Measurements from ENCODE around the gene NHLH1.

DNA sequence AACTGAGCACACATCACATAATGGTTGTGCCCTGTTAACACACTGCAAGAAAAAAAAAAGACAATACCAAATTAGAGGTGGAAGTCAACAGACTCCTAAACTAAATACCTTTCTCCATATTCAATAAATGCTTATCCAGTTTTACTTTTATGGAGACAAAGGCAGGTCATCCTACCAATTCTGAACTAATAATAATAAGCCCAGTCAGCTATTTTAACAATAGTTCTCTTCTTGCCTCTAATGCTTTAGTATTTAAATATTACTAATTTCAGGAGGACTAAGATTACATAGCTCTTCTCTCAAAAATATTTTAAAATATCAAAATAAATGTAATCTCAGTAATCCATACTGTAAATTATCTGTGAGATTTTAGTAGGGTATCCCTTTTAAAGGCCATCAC is 34.4 kb upstream of the NHLH1 start:
- TF ChIP-seq, protein P1, sequence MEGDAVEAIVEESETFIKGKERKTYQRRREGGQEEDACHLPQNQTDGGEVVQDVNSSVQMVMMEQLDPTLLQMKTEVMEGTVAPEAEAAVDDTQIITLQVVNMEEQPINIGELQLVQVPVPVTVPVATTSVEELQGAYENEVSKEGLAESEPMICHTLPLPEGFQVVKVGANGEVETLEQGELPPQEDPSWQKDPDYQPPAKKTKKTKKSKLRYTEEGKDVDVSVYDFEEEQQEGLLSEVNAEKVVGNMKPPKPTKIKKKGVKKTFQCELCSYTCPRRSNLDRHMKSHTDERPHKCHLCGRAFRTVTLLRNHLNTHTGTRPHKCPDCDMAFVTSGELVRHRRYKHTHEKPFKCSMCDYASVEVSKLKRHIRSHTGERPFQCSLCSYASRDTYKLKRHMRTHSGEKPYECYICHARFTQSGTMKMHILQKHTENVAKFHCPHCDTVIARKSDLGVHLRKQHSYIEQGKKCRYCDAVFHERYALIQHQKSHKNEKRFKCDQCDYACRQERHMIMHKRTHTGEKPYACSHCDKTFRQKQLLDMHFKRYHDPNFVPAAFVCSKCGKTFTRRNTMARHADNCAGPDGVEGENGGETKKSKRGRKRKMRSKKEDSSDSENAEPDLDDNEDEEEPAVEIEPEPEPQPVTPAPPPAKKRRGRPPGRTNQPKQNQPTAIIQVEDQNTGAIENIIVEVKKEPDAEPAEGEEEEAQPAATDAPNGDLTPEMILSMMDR (conservative IDR thresholded peaks at IDR 0.05; ENCODE audit: low read length) = no peak
- TF ChIP-seq EZH2phosphoT487 (IDR thresholded peaks at IDR 0.05; ENCODE audit: borderline replicate concordance, low read depth, low read length) = no peak

Data from OCI-LY7 (cell line).